Nephron progenitor cell (in vitro differentiated cells): Measurements from ENCODE around the gene RNF220.
"Not testable (repeated sequence)": the region's sequence is repeated elsewhere in the genome, so short reads cannot be mapped to it uniquely, and the experiment has no call there.

Source experiments
- DNase-seq: peaks from one replicate; pipeline ENCODE4 v3.0.0; 2021
- H3K27ac Mint-ChIP-seq: 2 replicates; pipeline ENCODE4 v1.8.0; 2021; ENCODE audit warnings: mild to moderate bottlenecking, moderate library complexity, mixed read lengths
- H3K27me3 Mint-ChIP-seq: 2 replicates; pipeline ENCODE4 v1.8.0; 2021; ENCODE audit warnings: mild to moderate bottlenecking, low read depth, mixed read lengths; ENCODE audit not compliant: poor library complexity
- H3K36me3 Mint-ChIP-seq: 2 replicates; pipeline ENCODE4 v1.8.0; 2021; ENCODE audit warnings: low read depth, mixed read lengths
- H3K4me1 Mint-ChIP-seq: 2 replicates; pipeline ENCODE4 v1.8.0; 2021; ENCODE audit warnings: mixed read lengths
- H3K4me3 Mint-ChIP-seq: 2 replicates; pipeline ENCODE4 v1.8.0; 2021; ENCODE audit warnings: mild to moderate bottlenecking, moderate library complexity, mixed read lengths
- H3K9me3 Mint-ChIP-seq: 2 replicates; pipeline ENCODE4 v1.8.0; 2021; ENCODE audit warnings: mild to moderate bottlenecking, moderate library complexity, mixed read lengths
- TF ChIP-seq, protein P1 (sequence below): fragments of 200-600 bp; sonication (generic); IDR thresholded peaks from 2 replicates; pipeline ENCODE4 v1.5.0; 2021; ENCODE audit warnings: antibody characterized with exemption

RNF220 gene

DNA sequence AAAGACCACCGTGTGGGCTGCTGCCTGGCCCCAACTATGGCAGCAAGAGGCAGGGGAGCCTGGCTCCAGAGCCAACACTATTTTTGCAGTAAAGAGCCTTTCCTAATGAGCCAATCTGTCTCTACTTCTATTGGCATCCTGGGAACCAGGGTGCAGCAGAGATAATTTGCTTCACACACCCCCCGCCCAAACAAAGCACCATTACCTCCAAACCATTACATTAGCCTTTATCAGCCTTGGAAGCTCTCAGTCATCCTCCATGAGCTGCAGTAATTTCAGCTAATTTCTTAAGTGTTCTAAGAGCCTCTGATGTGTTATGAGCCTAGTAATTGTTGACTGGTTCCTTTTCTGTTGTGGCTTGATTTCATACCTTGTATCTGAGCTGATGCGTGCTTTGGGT is 291.0 kb downstream of the RNF220 start:
- DNase-seq: no peak
- H3K9me3 Mint-ChIP-seq: no peaks in the 10 kb centered on the region
- H3K27me3 Mint-ChIP-seq: peaks cover 4% of the 10 kb centered on the region
- no peak overlapping the region for H3K27ac Mint-ChIP-seq
- peaks cover 5% of the 10 kb centered on the region for H3K36me3 Mint-ChIP-seq
- H3K4me3 Mint-ChIP-seq: no peak overlapping the region
- peaks cover 26% of the 10 kb centered on the region for H3K4me1 Mint-ChIP-seq
- TF ChIP-seq, protein P1, sequence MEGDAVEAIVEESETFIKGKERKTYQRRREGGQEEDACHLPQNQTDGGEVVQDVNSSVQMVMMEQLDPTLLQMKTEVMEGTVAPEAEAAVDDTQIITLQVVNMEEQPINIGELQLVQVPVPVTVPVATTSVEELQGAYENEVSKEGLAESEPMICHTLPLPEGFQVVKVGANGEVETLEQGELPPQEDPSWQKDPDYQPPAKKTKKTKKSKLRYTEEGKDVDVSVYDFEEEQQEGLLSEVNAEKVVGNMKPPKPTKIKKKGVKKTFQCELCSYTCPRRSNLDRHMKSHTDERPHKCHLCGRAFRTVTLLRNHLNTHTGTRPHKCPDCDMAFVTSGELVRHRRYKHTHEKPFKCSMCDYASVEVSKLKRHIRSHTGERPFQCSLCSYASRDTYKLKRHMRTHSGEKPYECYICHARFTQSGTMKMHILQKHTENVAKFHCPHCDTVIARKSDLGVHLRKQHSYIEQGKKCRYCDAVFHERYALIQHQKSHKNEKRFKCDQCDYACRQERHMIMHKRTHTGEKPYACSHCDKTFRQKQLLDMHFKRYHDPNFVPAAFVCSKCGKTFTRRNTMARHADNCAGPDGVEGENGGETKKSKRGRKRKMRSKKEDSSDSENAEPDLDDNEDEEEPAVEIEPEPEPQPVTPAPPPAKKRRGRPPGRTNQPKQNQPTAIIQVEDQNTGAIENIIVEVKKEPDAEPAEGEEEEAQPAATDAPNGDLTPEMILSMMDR: no peak

DNA sequence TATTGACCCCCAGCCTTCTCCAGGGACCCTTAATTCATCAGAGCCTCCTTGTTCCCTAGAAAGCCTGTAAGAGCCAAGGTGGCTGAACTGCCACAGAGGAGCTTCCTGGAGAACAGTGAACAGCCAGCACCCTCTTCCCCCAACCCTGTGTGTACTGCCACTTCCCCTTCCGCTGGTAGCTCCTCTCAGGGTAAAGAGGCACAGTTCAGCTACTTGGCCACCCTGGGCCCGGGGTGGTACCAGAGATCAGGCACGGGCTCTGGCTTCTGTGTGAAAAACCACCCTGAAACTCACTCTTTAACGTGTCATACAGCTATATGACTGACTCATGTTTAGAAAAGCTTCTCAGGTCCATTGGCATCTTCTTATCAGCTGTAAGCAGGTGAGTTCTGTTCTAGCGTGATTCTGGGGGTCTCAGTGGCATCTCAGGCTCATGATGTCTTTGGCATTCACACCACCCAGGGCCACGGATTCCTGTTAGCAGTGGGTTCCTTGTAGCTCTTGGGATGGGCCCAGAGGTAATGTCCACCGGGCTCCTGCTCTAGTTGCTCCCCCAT is 291.8 kb downstream of the RNF220 start:
- TF ChIP-seq, protein P1: no peak
- DNase-seq: no peak
- H3K36me3 Mint-ChIP-seq: no peaks in the 10 kb centered on the region
- no peak overlapping the region for H3K27ac Mint-ChIP-seq
- peaks cover 33% of the 10 kb centered on the region for H3K4me1 Mint-ChIP-seq
- peaks cover 4% of the 10 kb centered on the region for H3K27me3 Mint-ChIP-seq
- H3K4me3 Mint-ChIP-seq: no peak overlapping the region
- no peaks in the 10 kb centered on the region for H3K9me3 Mint-ChIP-seq

DNA sequence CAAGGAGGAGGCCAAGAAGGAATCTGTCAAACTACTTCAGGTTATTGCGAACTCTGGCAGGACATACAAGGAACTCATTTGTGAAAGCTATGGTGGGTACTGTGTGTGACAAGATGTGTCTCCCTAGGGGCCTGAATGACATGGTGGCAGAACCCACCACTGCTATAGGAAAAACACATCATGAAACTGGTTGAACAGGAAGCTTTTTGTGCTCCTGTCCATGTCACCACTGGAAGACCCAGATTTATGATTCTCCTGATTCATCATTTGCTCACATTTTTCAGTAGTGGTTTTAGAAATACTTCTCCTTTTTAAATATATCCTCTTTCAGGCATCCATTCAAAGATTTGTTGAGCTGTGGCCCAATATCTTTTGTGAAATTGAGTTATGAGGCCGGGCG is 293.1 kb downstream of the RNF220 start:
- Mint-ChIP-seq H3K27ac (no peak overlapping the region), H3K4me1 (peaks cover 45% of the 10 kb centered on the region), H3K36me3 (no peaks in the 10 kb centered on the region), H3K9me3 (no peaks in the 10 kb centered on the region), H3K4me3 (no peak overlapping the region), H3K27me3 (peaks cover 4% of the 10 kb centered on the region)
- DNase-seq: no peak
- TF ChIP-seq, protein P1: no peak

DNA sequence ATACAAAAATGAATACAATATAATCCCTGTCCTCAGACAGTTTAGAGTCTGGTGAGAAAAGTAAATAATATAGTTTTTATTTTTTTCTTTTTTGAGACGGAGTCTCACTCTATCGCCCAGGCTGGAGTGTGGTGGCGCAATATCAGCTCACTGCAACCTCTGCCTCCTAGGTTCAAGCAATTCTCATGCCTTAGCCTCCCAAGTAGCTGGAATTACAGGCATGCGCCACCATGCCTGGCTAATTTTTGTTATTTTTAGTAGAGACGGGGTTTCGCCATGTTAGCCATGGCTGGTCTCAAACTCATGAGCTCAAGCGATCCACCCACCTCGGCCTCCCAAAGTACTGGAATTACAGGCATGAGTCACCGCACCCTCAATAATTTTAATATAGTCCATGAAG is 294.3 kb downstream of the RNF220 start:
- not testable (repeated sequence) for H3K4me3 Mint-ChIP-seq, H3K9me3 Mint-ChIP-seq, H3K36me3 Mint-ChIP-seq, DNase-seq, H3K27ac Mint-ChIP-seq, H3K27me3 Mint-ChIP-seq
- peaks cover 41% of the 10 kb centered on the region for H3K4me1 Mint-ChIP-seq

DNA sequence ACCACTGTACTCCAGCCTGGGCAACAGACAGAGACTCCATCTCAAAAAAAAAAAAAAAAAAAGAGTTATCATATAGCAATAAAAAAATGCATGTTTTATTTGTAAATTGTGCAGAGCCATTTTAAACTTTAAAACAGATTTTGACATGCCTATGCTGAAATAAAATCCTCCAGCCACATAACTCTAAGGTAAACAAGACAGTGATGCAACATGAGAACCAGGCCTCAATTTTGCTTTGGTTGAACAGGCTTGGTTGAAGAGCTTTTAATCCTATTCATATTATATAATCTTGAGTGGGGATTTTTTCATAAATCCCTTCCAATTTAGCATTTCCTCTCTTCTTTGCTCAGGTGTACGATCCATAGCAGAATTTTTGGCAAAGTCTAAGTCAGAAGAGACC is 295.5 kb downstream of the RNF220 start:
- TF ChIP-seq, protein P1: no peak
- H3K4me3 Mint-ChIP-seq: peak overlapping the region; percentile 39
- H3K36me3 Mint-ChIP-seq: no peaks in the 10 kb centered on the region
- no peaks in the 10 kb centered on the region for H3K9me3 Mint-ChIP-seq
- H3K27ac Mint-ChIP-seq: no peak overlapping the region
- peaks cover 5% of the 10 kb centered on the region for H3K27me3 Mint-ChIP-seq
- no peak for DNase-seq
- H3K4me1 Mint-ChIP-seq: peaks cover 41% of the 10 kb centered on the region

DNA sequence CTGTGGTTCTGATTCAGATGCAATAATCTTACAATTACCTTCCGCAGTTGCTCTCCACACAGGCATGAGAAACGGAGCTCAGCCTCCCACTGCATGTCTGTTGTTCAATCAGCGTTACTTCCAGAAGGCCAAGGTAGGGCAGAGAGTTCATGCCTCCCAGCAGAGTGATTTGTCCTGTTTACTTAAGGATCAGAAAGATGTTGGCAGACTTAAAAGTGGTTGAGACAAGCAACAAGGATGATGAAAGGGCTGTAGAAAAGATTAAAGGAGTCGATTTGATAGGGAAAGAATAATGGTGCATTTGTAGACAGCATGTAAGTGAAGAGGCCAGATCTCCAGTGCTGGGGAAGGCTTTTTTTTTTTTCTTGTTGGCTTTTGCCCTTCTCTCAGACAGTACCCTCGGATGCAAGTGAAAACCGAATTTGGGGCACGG is 296.1 kb downstream of the RNF220 start:
- Mint-ChIP-seq H3K9me3 (no peaks in the 10 kb centered on the region), H3K36me3 (no peaks in the 10 kb centered on the region), H3K27ac (peak overlapping the region; percentile 66)

More for the DNA sequence above, 296.1 kb downstream of the RNF220 start:
- peak overlapping the region; percentile 39 for H3K4me3 Mint-ChIP-seq
- peaks cover 47% of the 10 kb centered on the region for H3K4me1 Mint-ChIP-seq
- DNase-seq: peak; percentile 24
- H3K27me3 Mint-ChIP-seq: peaks cover 6% of the 10 kb centered on the region
- TF ChIP-seq, protein P1: no peak
